ENCODE data around the gene KRTAP21-3.

The KRTAP21-3 gene

DNA sequence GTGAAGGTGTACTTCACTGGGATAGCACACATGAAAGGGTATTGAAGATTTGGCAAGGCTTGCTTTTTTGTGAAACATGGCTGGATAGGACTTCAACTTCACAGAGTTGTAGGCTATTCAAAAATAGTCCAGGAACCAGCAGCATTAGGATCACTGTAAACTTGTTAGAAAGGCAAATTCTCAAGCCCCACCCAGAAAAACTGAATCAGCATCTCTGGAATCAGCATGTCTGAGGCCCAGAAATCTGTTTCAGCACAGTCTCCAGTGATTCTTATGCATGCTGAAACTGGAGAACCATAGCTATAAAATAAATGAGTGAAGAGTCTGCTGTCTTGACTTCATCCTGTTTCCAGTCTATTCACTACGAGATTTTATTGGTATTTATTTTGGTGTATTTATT lies 8.1 kb upstream of the KRTAP21-3 start:
- H3K27ac ChIP-seq = no peak overlapping the region
- TF ChIP-seq, protein P1, sequence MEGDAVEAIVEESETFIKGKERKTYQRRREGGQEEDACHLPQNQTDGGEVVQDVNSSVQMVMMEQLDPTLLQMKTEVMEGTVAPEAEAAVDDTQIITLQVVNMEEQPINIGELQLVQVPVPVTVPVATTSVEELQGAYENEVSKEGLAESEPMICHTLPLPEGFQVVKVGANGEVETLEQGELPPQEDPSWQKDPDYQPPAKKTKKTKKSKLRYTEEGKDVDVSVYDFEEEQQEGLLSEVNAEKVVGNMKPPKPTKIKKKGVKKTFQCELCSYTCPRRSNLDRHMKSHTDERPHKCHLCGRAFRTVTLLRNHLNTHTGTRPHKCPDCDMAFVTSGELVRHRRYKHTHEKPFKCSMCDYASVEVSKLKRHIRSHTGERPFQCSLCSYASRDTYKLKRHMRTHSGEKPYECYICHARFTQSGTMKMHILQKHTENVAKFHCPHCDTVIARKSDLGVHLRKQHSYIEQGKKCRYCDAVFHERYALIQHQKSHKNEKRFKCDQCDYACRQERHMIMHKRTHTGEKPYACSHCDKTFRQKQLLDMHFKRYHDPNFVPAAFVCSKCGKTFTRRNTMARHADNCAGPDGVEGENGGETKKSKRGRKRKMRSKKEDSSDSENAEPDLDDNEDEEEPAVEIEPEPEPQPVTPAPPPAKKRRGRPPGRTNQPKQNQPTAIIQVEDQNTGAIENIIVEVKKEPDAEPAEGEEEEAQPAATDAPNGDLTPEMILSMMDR (IDR thresholded peaks at IDR 0.05) = no peak
- TF ChIP-seq ZFX (IDR thresholded peaks at IDR 0.05; ENCODE audit: borderline replicate concordance) = no peak

DNA sequence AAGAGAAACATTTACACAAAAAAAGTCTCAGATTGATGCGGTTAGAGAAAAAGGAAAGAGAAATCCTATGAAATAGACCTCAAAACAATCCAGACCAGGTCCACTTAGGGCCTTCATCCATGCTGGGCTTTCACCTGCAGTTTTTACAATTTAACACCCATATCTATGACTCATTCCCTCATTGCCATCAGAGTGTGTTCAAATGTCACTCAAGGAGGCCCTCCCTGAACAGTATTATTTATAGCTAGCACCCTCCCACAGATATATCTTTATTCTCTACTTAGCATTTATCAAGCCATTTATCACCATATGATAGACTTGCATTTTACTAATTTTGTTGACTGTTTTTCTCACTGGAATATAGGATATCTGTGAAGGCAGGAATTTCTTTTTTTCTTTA lies 824 bp upstream of the KRTAP21-3 start:
- TF ChIP-seq, protein P1 (IDR thresholded peaks at IDR 0.05) = no peak
- TF ChIP-seq ZFX (IDR thresholded peaks at IDR 0.05; ENCODE audit: borderline replicate concordance) = no peak
- no peak overlapping the region for H3K27ac ChIP-seq

DNA sequence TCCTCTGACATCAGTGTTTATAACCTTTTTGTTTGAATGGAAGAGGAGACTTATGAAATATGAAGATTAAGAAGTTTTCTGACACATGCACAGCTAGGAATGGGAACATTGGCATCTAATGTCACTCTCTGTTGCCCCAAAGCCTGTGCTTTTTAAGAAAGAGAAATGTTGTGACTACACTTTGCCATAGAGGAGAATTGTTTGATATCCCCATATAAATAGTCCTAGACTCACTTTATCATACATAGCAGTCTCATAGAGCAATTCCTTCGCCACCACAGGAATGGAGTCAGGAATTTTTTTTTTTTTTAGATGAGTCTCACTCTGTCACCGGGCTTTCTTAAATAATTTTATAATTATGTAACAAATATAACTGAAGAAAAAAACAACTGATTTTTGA lies 1.5 kb downstream of the KRTAP21-3 start:
- no peak overlapping the region for H3K27ac ChIP-seq
- TF ChIP-seq, protein P1 (IDR thresholded peaks at IDR 0.05) = no peak
- no peak for TF ChIP-seq ZFX (IDR thresholded peaks at IDR 0.05; ENCODE audit: borderline replicate concordance)

DNA sequence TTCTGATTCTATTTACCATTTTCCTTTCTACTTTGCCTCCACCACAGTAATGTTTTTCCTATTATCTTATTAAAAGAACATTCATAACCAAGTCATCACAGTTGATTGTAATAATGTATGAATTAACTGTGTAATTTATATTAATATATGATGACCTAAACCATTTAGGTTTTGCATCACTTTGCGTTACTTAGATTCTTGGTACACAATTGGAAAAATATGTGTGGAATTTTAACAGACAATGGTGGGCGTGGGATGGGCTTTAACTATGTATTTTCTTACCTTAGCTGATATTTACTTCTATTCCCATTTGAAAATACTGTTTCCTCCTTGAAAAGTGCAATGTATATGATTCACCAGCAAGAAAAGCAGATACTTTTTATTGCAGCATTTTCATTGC lies 3.6 kb downstream of the KRTAP21-3 start:
- TF ChIP-seq ZFX (IDR thresholded peaks at IDR 0.05; ENCODE audit: borderline replicate concordance) = no peak
- TF ChIP-seq, protein P1 (IDR thresholded peaks at IDR 0.05) = no peak
- H3K27ac ChIP-seq = no peak overlapping the region

DNA sequence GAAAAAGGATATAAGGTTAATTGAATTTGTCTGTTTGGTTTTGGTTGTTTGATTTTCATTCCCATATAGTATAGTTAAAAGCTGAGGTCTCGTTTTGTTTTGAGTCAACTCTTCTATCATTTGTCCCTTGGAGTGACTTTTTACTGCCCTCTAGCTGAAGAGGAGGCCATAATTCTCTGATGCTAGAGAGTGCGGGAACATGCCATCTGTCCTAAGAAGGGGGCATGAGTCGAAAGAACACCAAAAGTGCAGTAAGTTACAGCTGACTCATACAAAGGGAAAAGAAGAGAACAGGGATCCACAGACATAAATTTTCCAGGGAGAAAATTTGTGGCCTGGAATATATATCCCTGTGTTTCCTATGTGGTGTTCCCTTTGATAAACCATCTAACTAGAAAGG lies 4.1 kb downstream of the KRTAP21-3 start:
- H3K27ac ChIP-seq = no peak overlapping the region
- TF ChIP-seq, protein P1 (IDR thresholded peaks at IDR 0.05) = no peak
- TF ChIP-seq ZFX (IDR thresholded peaks at IDR 0.05; ENCODE audit: borderline replicate concordance) = no peak

DNA sequence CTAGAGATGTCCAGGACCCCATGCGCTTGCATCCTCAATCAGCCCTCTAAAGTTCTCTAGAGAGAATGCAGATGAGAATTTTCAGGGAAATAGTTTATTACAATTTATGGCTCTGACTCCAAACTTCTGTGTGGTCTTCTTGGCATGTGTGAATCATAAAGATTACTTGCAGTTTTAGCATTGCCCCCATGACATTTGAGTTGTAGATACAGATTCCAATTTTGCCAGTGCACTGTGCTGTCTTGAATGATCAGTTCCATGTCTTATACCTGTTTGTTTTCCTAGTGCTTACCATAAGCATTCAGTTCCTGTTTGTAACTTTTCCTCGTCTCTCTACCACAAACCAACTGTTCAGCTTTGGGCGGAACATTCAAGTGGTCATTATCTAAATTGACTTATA lies 4.8 kb downstream of the KRTAP21-3 start:
- no peak overlapping the region for H3K27ac ChIP-seq
- no peak for TF ChIP-seq ZFX (IDR thresholded peaks at IDR 0.05; ENCODE audit: borderline replicate concordance)
- TF ChIP-seq, protein P1 (IDR thresholded peaks at IDR 0.05) = no peak

DNA sequence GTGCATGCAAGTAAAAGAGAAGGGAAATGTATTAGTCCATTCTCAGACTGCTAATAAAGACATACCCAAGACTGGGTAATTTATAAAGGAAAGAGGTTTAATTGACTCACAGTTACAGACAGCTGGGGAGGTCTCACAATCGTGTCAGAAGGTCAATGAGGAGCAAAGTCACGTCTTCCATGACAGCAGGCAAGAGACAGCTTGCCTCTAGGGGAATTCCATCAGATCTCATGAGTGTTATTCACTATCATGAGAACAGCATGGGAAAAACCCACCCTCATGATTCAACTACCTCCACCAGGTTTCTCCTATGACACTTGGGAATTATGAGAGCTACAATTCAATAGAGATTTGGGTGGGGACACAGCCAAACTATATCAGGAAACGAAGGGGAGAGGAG lies 8.1 kb downstream of the KRTAP21-3 start:
- TF ChIP-seq, protein P1 (IDR thresholded peaks at IDR 0.05) = no peak
- no peak for TF ChIP-seq ZFX (IDR thresholded peaks at IDR 0.05; ENCODE audit: borderline replicate concordance)
- H3K27ac ChIP-seq = no peak overlapping the region
